ENCODE results near the gene KDELR3. TPM values are rescaled to one million over a fixed set of nuclear protein-coding genes. Genes with fewer than 3 reads are reported as not detected.

KDELR3 gene
- total RNA-seq, 1 experiment from 2014 or later = 33.1 TPM

DNA sequence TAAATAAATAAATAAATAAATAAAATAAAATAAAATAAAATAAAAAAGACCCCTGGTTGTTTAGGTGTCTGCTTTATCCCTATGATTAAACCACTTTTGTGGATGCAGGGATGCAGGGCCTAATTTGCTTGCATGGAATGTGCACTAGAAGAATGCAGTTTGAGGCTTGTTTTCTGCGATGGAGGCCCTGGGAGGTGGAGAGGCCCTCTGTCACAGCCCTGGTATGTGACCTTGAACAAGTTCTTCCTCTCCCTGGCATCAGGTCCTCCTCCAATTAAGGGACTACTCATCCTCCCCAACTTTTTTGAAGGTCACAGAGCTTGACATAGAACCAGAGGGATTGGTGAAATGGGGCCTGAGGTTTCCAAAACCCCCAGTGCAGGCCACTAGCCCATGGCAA is 35.6 kb upstream of the KDELR3 start:
- no peaks in the 10 kb centered on the region for H3K79me2 ChIP-seq (ENCODE audit: insufficient read depth, low read length)
- ChIA-PET RAD21 (ENCODE audit: low non-redundant PET in 1 of 2, low total read pairs in 2 of 2, uncharacterized antibody in 2 of 2, unreplicated experiment in 2 of 2) (no interaction called here), CTCF (no interaction called here), POLR2A (interaction anchor here (1.3 kb wide), 1 partner anchor 30 kb away, joined by 3 read pairs; no protein-coding TSS in a partner anchor)
- H3K9me3 ChIP-seq (ENCODE audit: control insufficient read depth in 1 of 2, insufficient read depth in 1 of 2, low read depth in 1 of 2, low read length in 2 of 2) = no peaks in the 10 kb centered on the region
- TF ChIP-seq, protein P1, sequence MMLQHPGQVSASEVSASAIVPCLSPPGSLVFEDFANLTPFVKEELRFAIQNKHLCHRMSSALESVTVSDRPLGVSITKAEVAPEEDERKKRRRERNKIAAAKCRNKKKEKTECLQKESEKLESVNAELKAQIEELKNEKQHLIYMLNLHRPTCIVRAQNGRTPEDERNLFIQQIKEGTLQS (IDR thresholded peaks at IDR 0.05) = no peak
- TF ChIP-seq CBX3 (IDR thresholded peaks at IDR 0.05; ENCODE audit: low read depth) (no peak), TCF7L2 (IDR thresholded peaks at IDR 0.05; ENCODE audit: borderline replicate concordance, extremely low read depth, insufficient read depth, insufficient read length) (no peak)
- TF ChIP-seq, protein P2, sequence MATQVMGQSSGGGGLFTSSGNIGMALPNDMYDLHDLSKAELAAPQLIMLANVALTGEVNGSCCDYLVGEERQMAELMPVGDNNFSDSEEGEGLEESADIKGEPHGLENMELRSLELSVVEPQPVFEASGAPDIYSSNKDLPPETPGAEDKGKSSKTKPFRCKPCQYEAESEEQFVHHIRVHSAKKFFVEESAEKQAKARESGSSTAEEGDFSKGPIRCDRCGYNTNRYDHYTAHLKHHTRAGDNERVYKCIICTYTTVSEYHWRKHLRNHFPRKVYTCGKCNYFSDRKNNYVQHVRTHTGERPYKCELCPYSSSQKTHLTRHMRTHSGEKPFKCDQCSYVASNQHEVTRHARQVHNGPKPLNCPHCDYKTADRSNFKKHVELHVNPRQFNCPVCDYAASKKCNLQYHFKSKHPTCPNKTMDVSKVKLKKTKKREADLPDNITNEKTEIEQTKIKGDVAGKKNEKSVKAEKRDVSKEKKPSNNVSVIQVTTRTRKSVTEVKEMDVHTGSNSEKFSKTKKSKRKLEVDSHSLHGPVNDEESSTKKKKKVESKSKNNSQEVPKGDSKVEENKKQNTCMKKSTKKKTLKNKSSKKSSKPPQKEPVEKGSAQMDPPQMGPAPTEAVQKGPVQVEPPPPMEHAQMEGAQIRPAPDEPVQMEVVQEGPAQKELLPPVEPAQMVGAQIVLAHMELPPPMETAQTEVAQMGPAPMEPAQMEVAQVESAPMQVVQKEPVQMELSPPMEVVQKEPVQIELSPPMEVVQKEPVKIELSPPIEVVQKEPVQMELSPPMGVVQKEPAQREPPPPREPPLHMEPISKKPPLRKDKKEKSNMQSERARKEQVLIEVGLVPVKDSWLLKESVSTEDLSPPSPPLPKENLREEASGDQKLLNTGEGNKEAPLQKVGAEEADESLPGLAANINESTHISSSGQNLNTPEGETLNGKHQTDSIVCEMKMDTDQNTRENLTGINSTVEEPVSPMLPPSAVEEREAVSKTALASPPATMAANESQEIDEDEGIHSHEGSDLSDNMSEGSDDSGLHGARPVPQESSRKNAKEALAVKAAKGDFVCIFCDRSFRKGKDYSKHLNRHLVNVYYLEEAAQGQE (IDR thresholded peaks at IDR 0.05; ENCODE audit: low read depth) = no peak
- no peaks in the 10 kb centered on the region for H3K27me3 ChIP-seq (ENCODE audit: insufficient read depth, low read length)
- no peaks in the 10 kb centered on the region for H4K20me1 ChIP-seq (ENCODE audit: insufficient read depth)
- H3K4me1 ChIP-seq (ENCODE audit: control insufficient read depth in 1 of 2, insufficient read depth in 2 of 2, low read length in 2 of 2) = peaks cover 0 to 9% of the 10 kb centered on the region in 2 experiments; a peak in 1 of 4 replicates
- no peak overlapping the region for H3K9ac ChIP-seq (ENCODE audit: low read length)
- no TSS peak for BruUV-seq (replicated peaks)
- ATAC-seq (no peak), DNase-seq (ENCODE audit: low read depth, low spot score) (no peak)
- H2AFZ ChIP-seq (ENCODE audit: low read depth, low read length, poor library complexity, severe bottlenecking) = no peak overlapping the region
- intact Hi-C loops (cut with micrococcal nuclease) = no loop called here
- H3K27ac ChIP-seq (ENCODE audit: low read depth, low read length) = no peak overlapping the region
- no peak overlapping the region for H3K4me3 ChIP-seq (replicated peaks in 1 of 2; ENCODE audit: low read depth in 1 of 2, low read length in 2 of 2)
- no peak overlapping the region for H3K4me2 ChIP-seq (ENCODE audit: low read length)
- H3K9me2 ChIP-seq (ENCODE audit: insufficient read depth) = no peaks in the 10 kb centered on the region
- no peaks in the 10 kb centered on the region for H3K36me3 ChIP-seq (ENCODE audit: control insufficient read depth in 1 of 2, insufficient read depth in 2 of 2, low read length in 2 of 2)

DNA sequence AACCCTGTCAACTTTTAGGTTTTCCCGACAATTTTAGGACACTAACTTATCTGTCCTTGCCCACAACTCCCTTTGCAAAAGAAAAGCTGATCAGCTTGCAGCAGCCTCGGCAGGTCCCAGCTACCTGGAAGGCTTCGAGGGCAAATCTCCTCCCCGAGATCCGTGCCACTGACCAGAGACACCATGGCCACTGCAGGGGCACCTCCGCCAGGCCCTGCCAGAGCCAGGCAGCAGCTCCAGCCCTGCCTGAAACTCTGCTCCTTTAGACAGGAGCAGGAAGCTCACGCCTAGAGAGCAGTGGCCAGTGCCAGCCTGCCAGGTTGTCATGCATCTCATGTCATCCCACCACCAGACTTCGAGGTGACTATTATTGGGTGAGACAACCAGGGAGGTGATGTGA is 34.0 kb upstream of the KDELR3 start:
- H3K4me1 ChIP-seq (ENCODE audit: control insufficient read depth in 1 of 2, insufficient read depth in 2 of 2, low read length in 2 of 2) = peaks cover 0 to 9% of the 10 kb centered on the region in 2 experiments; a peak in 1 of 4 replicates
- no peak overlapping the region for H3K4me2 ChIP-seq (ENCODE audit: low read length)
- H2AFZ ChIP-seq (ENCODE audit: low read depth, low read length, poor library complexity, severe bottlenecking) = no peak overlapping the region
- TF ChIP-seq JUND (IDR thresholded peaks at IDR 0.05) (no peak), ELF1 (IDR thresholded peaks at IDR 0.05; ENCODE audit: borderline replicate concordance, low read depth) (no peak), EGR1 (IDR thresholded peaks at IDR 0.05; ENCODE audit: low read depth) (no peak), FOSL1 (IDR thresholded peaks at IDR 0.05; ENCODE audit: low read depth) (no peak)
- TF ChIP-seq, protein P3, sequence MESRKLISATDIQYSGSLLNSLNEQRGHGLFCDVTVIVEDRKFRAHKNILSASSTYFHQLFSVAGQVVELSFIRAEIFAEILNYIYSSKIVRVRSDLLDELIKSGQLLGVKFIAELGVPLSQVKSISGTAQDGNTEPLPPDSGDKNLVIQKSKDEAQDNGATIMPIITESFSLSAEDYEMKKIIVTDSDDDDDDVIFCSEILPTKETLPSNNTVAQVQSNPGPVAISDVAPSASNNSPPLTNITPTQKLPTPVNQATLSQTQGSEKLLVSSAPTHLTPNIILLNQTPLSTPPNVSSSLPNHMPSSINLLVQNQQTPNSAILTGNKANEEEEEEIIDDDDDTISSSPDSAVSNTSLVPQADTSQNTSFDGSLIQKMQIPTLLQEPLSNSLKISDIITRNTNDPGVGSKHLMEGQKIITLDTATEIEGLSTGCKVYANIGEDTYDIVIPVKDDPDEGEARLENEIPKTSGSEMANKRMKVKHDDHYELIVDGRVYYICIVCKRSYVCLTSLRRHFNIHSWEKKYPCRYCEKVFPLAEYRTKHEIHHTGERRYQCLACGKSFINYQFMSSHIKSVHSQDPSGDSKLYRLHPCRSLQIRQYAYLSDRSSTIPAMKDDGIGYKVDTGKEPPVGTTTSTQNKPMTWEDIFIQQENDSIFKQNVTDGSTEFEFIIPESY (IDR thresholded peaks at IDR 0.05; ENCODE audit: extremely low read depth, insufficient replicate concordance, low read length) = no peak
- no peak overlapping the region for H3K4me3 ChIP-seq (replicated peaks in 1 of 2; ENCODE audit: low read depth in 1 of 2, low read length in 2 of 2)
- no peaks in the 10 kb centered on the region for H3K36me3 ChIP-seq (ENCODE audit: control insufficient read depth in 1 of 2, insufficient read depth in 2 of 2, low read length in 2 of 2)
- ChIA-PET CTCF (interaction anchor here (1.2 kb wide), 1 partner anchor 21 kb away, joined by 4 read pairs; no protein-coding TSS in a partner anchor), RAD21 (ENCODE audit: low non-redundant PET in 1 of 2, low total read pairs in 2 of 2, uncharacterized antibody in 2 of 2, unreplicated experiment in 2 of 2) (no interaction called here), POLR2A (no interaction called here)
- H3K27me3 ChIP-seq (ENCODE audit: insufficient read depth, low read length) = no peaks in the 10 kb centered on the region
- no peaks in the 10 kb centered on the region for H3K9me3 ChIP-seq (ENCODE audit: control insufficient read depth in 1 of 2, insufficient read depth in 1 of 2, low read depth in 1 of 2, low read length in 2 of 2)
- DNase-seq (ENCODE audit: low read depth, low spot score) = no peak
- H4K20me1 ChIP-seq (ENCODE audit: insufficient read depth) = no peaks in the 10 kb centered on the region
- H3K27ac ChIP-seq (ENCODE audit: low read depth, low read length) = no peak overlapping the region
- H3K9me2 ChIP-seq (ENCODE audit: insufficient read depth) = no peaks in the 10 kb centered on the region
- no peaks in the 10 kb centered on the region for H3K79me2 ChIP-seq (ENCODE audit: insufficient read depth, low read length)
- no peak for ATAC-seq
- intact Hi-C loops (cut with micrococcal nuclease) = no loop called here
- H3K9ac ChIP-seq (ENCODE audit: low read length) = no peak overlapping the region
- BruUV-seq (replicated peaks) = no TSS peak

Data from HCT116 (cell line).